ENCODE measurements around the gene TBC1D22A. TPM values are rescaled to one million over a fixed set of nuclear protein-coding genes. Genes with fewer than 3 reads are reported as not detected.

The TBC1D22A gene
- total RNA-seq, 1 donor from 2014 or later, result 24.2 TPM

DNA sequence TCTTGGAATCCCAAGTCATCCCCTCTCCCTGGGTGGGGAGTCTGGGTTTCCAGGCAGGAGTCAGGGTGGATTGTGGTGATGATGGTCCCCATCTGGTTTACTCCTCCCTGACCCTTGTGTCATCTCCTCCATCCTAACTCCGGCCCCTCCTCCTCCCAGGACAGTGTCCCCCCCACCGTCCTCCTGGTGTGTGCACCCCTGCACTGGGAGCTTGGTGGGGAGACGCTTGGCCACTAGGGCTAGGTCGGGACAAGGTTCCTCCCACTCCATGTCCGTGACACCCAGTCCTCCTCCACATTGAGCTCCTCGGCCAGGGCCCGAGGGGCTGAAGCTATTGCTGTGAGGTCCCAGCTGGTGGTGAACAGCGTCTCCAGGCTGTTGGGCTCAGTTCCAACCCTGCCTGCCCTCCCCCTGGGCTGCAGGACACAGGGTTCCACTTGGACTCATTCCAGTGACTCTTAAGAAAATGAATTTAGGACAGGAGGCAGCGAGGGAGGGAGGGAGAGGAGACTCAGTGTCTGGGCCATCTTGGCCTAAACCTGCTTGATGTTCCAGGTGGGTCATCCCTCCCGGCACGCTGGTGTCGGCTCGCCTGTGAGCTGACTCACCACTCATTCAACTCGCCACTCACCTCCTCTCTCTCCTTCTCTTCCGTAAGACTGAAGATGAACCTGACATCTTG lies 433.2 kb downstream of the TBC1D22A start:
- FAIRE-seq, result no peak
- no peak for DNase-seq (ENCODE audit: low read depth)
- H3K27ac Mint-ChIP-seq (ENCODE audit: unreplicated experiment), result no peak overlapping the region
- H3K4me2 ChIP-seq (ENCODE audit: low read length), result no peak overlapping the region
- H3K4me3 Mint-ChIP-seq (ENCODE audit: unreplicated experiment), result no peak overlapping the region
- no peak overlapping the region for H3K27ac ChIP-seq (ENCODE audit: low read depth, low read length)
- H3K36me3 Mint-ChIP-seq (ENCODE audit: low read depth, unreplicated experiment), result no peaks in the 10 kb centered on the region
- H4K20me1 ChIP-seq (ENCODE audit: insufficient read depth, low read length), result no peaks in the 10 kb centered on the region
- H3K27me3 ChIP-seq (ENCODE audit: insufficient read depth, low read length), result no peaks in the 10 kb centered on the region
- H3K9me3 Mint-ChIP-seq (ENCODE audit: unreplicated experiment), result peaks cover 7% of the 10 kb centered on the region
- no peaks in the 10 kb centered on the region for H3K36me3 ChIP-seq (ENCODE audit: insufficient read depth, low read length)
- H2AFZ ChIP-seq (ENCODE audit: low read depth, low read length), result no peak overlapping the region
- H3K4me1 Mint-ChIP-seq (ENCODE audit: low read depth, unreplicated experiment), result no peaks in the 10 kb centered on the region
- no peaks in the 10 kb centered on the region for H3K4me1 ChIP-seq (ENCODE audit: insufficient read depth, low read length)
- no peak overlapping the region for H3K4me3 ChIP-seq (ENCODE audit: insufficient read depth, low read depth, low read length)
- peaks cover 25% of the 10 kb centered on the region for H3K27me3 Mint-ChIP-seq (ENCODE audit: low read depth, unreplicated experiment)
- H3K9ac ChIP-seq (ENCODE audit: low read length), result no peak overlapping the region
- no peak for TF ChIP-seq EZH2 (IDR thresholded peaks at IDR 0.05; ENCODE audit: insufficient read depth, low read length)
- TF ChIP-seq, protein P1, sequence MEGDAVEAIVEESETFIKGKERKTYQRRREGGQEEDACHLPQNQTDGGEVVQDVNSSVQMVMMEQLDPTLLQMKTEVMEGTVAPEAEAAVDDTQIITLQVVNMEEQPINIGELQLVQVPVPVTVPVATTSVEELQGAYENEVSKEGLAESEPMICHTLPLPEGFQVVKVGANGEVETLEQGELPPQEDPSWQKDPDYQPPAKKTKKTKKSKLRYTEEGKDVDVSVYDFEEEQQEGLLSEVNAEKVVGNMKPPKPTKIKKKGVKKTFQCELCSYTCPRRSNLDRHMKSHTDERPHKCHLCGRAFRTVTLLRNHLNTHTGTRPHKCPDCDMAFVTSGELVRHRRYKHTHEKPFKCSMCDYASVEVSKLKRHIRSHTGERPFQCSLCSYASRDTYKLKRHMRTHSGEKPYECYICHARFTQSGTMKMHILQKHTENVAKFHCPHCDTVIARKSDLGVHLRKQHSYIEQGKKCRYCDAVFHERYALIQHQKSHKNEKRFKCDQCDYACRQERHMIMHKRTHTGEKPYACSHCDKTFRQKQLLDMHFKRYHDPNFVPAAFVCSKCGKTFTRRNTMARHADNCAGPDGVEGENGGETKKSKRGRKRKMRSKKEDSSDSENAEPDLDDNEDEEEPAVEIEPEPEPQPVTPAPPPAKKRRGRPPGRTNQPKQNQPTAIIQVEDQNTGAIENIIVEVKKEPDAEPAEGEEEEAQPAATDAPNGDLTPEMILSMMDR (IDR thresholded peaks at IDR 0.05; ENCODE audit: insufficient read depth, low read depth, low read length), result no peak
- H3K79me2 ChIP-seq (ENCODE audit: insufficient read depth, low read length), result no peaks in the 10 kb centered on the region
- no peaks in the 10 kb centered on the region for H3K9me3 ChIP-seq (ENCODE audit: insufficient read depth, low read depth, low read length)

DNA sequence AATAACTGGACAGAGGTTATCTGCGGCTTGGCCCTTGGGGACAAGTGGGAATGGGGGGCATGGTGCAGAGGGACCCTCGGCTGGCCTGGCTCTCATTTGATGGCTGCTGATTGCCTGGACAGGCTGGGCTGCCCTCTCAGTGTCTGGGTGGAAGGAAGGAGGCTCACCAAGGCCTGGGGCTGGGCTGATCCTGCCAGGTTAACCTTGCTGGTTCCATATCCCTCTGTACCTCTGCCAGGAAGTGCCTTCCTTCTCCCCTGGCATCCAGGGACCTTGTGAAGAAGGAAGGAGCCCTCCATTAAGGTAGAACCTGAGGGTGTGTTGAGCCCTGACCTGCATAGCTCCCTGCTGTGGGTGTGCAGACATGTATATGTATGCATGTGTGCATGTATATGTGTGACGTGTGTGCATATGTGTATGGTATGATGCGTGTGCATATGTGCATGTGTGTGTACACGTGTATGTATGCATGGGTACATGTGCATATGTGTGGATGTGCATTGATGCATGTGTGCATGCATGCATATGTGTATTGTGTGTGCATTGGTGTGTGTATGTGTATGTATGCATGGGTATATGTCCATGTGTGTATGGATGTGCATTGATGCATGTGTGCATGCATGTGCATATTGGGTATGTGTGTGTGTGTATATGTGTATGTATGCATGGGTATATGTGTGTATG lies 433.9 kb downstream of the TBC1D22A start:
- H3K27ac Mint-ChIP-seq (ENCODE audit: unreplicated experiment), result no peak overlapping the region
- Histone ChIP-seq H3K79me2 (ENCODE audit: insufficient read depth, low read length) (no peaks in the 10 kb centered on the region), H3K4me2 (ENCODE audit: low read length) (no peak overlapping the region), H3K9ac (ENCODE audit: low read length) (no peak overlapping the region), H4K20me1 (ENCODE audit: insufficient read depth, low read length) (no peaks in the 10 kb centered on the region), H3K9me3 (ENCODE audit: insufficient read depth, low read depth, low read length) (no peaks in the 10 kb centered on the region), H3K4me1 (ENCODE audit: insufficient read depth, low read length) (no peaks in the 10 kb centered on the region), H3K36me3 (ENCODE audit: insufficient read depth, low read length) (no peaks in the 10 kb centered on the region), H2AFZ (ENCODE audit: low read depth, low read length) (no peak overlapping the region), H3K4me3 (ENCODE audit: insufficient read depth, low read depth, low read length) (no peak overlapping the region), H3K27me3 (ENCODE audit: insufficient read depth, low read length) (no peaks in the 10 kb centered on the region), H3K27ac (ENCODE audit: low read depth, low read length) (no peak overlapping the region)
- no peaks in the 10 kb centered on the region for H3K4me1 Mint-ChIP-seq (ENCODE audit: low read depth, unreplicated experiment)
- no peak for FAIRE-seq
- peaks cover 7% of the 10 kb centered on the region for H3K9me3 Mint-ChIP-seq (ENCODE audit: unreplicated experiment)
- H3K36me3 Mint-ChIP-seq (ENCODE audit: low read depth, unreplicated experiment), result no peaks in the 10 kb centered on the region
- peaks cover 25% of the 10 kb centered on the region for H3K27me3 Mint-ChIP-seq (ENCODE audit: low read depth, unreplicated experiment)
- H3K4me3 Mint-ChIP-seq (ENCODE audit: unreplicated experiment), result no peak overlapping the region
- DNase-seq (ENCODE audit: low read depth), result no peak
- no peak for TF ChIP-seq EZH2 (IDR thresholded peaks at IDR 0.05; ENCODE audit: insufficient read depth, low read length)
- TF ChIP-seq, protein P1 (IDR thresholded peaks at IDR 0.05; ENCODE audit: insufficient read depth, low read depth, low read length), result no peak

All from astrocyte (in vitro differentiated cells and primary cell).